ENCODE data around the gene TCP11.

DNA sequence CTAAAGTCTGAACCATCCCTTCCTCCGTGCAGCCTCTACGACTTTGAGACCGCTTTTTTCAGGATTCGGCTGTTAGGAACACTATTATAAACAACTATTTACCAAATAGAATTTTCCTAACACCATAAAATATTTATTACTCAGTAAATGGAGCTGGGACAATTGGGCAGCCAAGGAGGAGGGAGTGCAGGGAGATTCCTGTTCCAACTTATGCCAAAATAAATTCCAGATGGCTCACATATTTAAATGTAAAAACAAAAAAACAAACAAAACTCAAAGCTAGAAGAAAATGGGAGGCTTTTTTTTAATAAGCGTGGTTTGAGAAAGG lies 48.1 kb downstream of the TCP11 start:
- TF ChIP-seq, protein P1, sequence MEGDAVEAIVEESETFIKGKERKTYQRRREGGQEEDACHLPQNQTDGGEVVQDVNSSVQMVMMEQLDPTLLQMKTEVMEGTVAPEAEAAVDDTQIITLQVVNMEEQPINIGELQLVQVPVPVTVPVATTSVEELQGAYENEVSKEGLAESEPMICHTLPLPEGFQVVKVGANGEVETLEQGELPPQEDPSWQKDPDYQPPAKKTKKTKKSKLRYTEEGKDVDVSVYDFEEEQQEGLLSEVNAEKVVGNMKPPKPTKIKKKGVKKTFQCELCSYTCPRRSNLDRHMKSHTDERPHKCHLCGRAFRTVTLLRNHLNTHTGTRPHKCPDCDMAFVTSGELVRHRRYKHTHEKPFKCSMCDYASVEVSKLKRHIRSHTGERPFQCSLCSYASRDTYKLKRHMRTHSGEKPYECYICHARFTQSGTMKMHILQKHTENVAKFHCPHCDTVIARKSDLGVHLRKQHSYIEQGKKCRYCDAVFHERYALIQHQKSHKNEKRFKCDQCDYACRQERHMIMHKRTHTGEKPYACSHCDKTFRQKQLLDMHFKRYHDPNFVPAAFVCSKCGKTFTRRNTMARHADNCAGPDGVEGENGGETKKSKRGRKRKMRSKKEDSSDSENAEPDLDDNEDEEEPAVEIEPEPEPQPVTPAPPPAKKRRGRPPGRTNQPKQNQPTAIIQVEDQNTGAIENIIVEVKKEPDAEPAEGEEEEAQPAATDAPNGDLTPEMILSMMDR (IDR thresholded peaks at IDR 0.05), result no peak
- no peak for TF ChIP-seq EZH2 (IDR thresholded peaks at IDR 0.05; ENCODE audit: borderline replicate concordance, insufficient read depth, low read depth, low read length, poor library complexity, severe bottlenecking)

All from B cell (primary cell).